ENCODE results near the gene ASPG.

Gene ASPG

DNA sequence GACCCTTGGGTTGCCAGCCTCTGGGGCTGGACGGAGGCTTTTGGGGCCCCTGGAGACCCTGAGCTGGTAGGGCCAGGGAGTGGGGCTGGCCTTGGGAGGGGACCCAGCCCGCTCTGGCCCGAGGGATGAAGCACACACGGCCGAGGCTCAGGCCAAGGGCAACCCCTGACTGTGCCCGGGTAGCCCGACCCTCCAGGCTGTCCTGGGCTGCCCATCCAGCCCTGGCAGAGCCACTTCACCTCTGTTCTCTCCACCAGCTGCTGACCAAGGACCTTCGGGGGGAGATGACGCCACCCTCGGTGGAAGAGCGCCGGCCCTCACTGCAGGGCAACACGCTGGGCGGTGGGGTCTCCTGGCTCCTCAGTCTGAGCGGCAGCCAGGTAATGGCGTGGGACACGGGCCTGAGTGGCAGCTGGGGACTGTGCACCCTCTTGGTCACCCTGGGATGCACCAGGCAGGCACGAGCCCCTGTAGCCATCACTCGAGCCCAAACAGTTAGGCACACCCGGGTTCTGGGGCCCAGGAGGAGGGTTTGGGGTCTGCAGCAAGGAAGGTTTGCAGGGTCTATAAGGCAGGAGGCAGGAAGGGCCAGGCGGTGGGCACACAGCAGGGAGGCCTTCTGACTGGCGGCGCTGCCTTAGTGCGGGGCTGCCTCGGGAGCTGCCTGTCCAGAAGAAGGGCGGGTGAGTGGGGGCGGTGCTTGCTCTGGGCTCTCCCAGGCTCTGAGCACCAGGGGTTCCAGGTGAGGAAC is 19.7 kb downstream of the ASPG start:
- no peak for DNase-seq (ENCODE audit: low read depth)

DNA sequence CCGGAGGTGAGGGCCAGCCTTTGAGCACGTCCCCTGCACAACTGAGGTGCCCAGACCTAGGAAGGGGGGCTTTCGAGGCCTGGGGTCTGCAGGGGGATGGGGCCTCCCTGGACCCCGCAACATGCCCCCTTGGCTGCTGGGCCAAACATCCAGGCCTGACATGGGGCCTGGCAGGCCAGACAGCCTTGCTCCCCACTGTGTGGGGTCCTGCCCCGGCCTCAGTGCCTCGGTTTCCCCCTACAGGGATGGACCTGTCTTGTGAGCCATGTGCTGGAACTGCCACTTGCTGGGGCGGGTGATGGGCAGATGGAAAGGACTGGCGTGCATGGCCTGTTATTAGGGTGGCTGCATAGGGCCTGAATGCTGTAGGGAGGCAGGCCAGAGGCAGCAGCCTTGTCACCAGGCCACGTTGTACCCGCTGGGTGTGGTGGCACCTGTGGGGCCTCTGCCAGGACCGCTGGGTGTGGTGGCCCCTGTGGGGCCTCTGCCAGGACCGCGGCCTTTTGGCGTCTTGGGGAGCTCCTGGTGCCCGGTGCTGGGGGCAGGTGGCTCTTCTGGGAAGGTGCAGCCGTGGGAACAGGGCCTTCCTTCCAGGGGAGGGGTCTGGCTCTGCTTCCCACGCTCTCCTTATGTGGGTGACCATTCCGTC is 20.4 kb downstream of the ASPG start:
- DNase-seq (ENCODE audit: low read depth), result no peak

GRCh38 chr14:104106471-104106991 is 21.0 kb downstream of the ASPG start:
- no peak for DNase-seq (ENCODE audit: low read depth)

DNA sequence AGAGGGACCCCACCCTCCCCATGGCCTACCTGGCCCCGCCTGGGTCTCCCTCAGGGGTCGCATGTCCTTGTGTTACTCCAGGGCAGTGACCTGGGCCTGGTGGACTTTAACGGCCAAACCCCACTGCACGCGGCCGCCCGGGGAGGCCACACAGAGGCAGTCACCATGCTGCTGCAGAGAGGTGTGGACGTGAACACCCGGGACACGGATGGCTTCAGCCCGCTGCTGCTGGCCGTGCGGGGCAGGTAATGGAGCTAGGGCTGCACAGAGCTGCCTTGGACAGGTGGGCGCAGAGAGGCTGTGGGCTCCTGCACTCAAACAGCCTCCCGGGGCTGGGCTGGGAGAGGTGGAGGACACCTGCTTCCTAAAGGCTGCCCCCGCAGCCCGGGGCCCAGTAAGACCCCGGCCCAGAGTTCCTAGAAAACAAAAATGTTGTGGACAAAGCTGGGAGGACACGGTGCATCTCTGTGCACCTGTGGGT is 21.6 kb downstream of the ASPG start:
- DNase-seq (ENCODE audit: low read depth), result no peak

DNA sequence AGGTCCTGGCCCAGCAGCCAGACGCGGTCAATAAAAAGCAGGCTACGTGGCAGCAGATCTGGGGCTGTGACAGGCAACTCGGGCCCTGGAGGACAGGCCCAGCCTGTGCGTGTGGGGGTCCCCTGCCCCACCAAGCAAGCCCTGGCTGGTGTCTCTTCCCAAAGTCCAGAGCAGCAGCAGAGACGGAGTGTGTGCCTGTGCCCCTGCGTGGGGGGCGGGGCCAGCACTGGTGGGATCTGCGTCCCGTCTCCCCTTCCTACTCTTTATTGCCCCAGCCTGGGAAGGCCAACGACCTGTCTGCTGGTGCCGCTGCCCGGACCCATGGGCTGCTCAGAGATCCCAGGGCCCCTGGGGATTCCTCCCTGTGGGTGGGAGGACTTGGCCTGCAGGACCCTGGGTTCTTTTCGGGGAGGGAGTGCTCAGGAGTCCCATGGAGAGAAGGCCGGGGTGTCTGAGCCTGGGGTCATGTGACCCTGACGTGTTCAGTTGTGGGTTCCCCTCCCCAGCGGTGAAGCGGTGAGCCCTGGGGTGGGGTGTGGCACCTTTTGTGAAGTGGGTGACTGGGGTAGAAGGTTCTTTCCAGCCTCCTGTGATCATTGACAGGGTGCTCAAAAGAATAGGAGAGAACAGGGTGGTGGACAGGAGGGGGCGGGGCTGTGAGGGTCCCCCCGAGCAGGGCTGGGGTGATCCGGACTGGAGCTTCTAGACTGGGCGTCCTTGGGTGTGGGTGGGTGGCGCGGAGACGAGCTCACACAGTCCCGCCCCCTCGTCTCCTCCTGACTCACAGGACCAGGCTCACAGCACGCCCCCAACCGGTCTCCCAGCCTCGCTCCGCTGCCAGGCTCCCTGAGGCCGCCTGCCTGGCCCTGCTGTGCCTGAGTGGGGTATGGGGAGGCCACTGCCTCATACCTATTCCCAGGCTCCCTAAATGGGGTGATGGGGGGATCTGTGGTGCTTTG is 22.4 kb downstream of the ASPG start:
- no peak for DNase-seq (ENCODE audit: low read depth)

GRCh38 chr14:104108570-104109541 is 23.4 kb downstream of the ASPG start:
- DNase-seq (ENCODE audit: low read depth), result no peak

GRCh38 chr14:104109731-104110361 is 24.3 kb downstream of the ASPG start:
- DNase-seq (ENCODE audit: low read depth), result no peak

- no peak for DNase-seq (ENCODE audit: low read depth)
These were observed 25.1 kb downstream of the ASPG start for GRCh38 chr14:104110491-104111209.

GRCh38 chr14:104111301-104112112 is 26.0 kb downstream of the ASPG start:
- no peak for DNase-seq (ENCODE audit: low read depth)

DNA sequence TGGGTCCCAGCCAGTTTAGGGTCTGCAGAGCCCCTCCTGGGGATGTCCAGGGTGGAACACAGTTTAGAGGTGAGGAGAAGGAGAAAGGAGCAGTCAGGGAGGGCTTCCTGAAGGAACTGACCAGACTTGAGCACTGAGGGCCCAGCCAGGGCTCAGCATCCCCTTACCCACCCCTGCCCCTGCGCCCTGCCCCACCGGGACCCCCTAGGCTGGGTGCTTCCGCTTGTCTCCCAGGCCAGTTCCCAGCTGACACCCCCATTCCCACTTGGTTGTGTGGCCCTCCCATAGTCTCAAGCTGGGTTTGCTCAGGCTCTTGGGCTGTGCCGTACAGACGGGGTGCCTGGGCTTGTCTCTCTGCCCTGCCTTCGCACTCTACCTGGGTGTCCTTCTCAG is 26.6 kb downstream of the ASPG start:
- no peak for DNase-seq (ENCODE audit: low read depth)

DNA sequence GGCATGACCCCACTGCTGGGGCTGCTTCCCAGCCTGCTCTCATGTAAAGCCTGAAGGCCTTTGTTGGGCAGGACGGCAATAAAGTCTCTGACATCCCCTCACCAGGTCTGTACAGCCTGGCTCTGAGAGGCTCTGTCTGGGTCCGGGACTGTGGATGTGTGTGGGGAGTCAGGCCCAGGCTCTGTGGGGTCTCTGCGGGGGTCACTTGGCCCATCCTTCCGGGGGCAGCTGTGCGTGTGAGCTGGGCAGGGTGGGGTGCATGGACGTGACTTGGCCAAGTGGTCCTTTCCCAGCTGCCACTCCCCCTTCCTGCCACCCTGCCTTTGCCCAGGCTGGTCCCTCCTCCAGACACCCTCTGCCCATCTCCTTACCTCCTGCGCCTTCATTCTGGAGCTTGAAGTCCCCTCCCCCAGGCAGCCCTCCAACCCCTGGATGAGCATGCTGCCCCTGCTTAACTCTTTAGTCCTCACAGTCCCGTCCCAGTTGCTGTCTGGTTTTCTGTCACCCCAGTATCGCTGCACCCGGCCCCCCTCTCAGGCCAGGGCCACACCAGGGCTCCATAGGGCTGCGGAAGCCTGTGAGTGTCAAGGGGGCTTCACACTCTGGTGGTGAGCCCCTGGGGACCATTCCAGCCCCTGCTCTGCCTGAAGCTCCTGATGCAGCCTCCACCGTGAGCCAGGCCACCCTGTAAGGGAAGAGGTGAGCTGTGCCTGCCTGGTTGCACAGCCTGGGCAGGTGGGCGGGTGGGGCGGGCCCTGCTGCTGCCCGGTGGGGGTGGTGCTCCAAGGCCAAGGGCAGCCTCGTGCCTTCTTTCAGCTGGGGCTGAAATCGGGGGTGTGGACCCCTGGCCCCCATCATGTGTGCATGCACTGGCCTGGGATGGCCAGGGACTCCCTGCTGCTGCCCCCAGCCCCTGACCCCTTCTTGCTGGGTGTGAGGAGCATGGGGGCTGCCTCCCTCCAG is 27.4 kb downstream of the ASPG start:
- DNase-seq (ENCODE audit: low read depth), result no peak

DNA sequence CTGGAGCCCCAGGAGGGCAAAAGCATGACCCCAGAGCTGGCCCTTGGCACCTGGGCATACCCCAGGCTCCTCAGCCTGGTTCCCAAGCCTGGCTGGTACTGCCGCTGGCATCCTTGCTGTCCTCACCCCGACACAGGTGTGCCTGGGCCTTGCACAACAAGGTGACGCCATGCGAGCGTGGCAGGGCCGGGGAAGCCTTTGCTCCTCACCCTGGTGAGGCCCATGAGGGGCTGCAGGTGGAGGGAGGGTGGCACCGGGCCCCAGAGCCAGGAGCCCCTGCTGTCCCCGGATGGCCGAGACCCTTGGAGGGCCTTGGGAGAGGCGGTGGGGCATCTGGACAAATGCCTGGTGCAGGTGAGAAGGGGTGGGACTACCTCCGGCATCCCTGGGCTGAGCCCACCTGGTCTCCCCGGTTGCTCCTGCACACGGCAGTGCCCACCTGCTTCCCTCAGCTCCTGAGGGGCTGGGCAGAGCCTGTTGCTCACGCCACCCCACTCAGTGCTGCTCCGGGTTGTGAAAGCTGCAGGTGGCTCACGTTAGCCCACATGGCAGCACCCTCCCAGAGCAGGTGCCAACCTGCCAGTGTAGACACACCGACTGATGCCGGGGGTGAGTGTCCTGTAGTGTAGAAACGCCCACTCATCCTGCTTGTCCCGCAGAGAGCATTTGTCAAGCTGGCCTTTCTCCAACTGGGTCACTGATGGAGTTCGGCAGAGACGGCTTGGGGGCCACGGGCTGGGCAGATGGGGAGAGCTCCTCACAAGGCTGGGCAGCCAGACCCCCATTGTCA is 28.3 kb downstream of the ASPG start:
- no peak for DNase-seq (ENCODE audit: low read depth)

- no peak for DNase-seq (ENCODE audit: low read depth)
These were observed 29.1 kb downstream of the ASPG start for GRCh38 chr14:104114421-104115130.

DNA sequence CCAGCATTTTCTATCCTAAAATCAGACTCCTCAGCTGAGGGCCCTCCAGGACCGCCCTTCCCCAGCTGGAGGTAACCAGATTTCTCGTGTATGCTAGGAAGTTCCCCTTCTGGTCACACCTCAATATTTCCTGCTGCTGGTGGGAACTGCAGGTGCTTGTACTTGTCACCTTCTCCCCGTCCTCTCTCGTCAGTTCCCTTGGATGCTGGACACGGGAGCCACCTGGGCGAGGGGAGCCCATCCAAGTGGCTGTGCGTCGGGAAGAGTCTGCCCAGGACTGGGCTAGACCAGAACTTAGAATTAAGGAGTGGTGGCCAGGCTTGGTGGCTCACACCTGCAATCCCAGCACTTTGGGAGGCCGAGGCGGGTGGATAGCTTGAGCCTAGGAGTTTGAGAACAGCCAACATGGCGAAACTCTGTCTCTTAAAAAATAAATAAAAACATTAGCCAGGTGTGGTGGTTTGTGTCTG is 29.7 kb downstream of the ASPG start:
- no peak for DNase-seq (ENCODE audit: low read depth)

GRCh38 chr14:104115691-104116287 is 30.3 kb downstream of the ASPG start:
- no peak for DNase-seq (ENCODE audit: low read depth)

DNA sequence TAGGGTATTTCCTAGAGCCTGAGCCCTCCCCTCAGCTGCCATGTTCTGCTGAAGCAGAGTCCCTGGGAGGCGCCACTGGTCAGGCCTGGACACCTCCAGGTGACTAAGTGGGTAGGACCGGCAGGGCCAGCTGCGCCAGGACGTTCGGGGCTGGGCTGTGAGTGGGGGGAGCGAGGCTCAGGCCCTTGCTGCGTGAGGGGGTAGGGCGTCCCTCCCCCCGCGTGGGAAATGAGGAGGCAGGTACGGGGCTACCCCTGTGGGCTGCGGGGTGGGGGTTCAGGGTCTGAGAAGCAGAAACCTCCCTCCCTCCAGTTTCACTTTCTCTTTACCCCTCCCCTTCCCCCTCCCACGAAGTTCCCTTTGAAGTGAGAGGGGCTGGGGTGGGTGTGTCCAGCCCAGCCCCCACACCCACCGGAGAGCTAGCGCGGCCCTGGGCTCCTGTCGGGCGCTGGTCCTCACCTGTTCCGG is 30.8 kb downstream of the ASPG start:
- no peak for DNase-seq (ENCODE audit: low read depth)

All from stimulated activated CD8-positive, alpha-beta memory T cell treated with anti-CD3 and anti-CD28 coated beads, Interleukin-15, amount 100 ng/mL, for 24 hours (primary cell).